ENCODE measurements around the gene PHACTR2.

PHACTR2 gene

DNA sequence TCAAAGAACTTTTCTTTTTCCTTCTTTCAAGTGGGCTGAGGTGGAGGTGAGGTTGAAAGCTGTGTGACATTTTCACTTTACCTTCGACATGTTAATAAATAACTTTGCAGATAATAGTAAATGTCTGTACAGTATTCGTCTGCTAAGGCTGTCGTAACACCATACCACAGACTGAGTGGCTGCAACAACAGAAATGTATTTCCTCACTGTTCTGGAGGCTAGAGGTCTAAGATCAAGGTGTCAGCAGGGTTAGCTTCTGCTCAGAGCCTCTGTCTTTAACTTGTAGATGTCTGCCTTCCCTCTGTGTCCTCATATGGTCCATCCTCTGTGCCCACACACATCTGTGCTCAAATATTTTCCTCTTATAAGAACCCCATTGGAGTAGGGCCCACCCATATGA lies 14.9 kb downstream of the PHACTR2 start:
- TF ChIP-seq, protein P1, sequence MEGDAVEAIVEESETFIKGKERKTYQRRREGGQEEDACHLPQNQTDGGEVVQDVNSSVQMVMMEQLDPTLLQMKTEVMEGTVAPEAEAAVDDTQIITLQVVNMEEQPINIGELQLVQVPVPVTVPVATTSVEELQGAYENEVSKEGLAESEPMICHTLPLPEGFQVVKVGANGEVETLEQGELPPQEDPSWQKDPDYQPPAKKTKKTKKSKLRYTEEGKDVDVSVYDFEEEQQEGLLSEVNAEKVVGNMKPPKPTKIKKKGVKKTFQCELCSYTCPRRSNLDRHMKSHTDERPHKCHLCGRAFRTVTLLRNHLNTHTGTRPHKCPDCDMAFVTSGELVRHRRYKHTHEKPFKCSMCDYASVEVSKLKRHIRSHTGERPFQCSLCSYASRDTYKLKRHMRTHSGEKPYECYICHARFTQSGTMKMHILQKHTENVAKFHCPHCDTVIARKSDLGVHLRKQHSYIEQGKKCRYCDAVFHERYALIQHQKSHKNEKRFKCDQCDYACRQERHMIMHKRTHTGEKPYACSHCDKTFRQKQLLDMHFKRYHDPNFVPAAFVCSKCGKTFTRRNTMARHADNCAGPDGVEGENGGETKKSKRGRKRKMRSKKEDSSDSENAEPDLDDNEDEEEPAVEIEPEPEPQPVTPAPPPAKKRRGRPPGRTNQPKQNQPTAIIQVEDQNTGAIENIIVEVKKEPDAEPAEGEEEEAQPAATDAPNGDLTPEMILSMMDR (IDR thresholded peaks at IDR 0.05; ENCODE audit: extremely low read depth, insufficient read depth, missing control alignments), result no peak
- no peak for DNase-seq (ENCODE audit: low spot score)
- in situ Hi-C loops (cut with MboI; ENCODE audit: low pct_unique_long_range_greater_than_20kb, low sequenced_read_pairs, unreplicated experiment), result no loop called here

DNA sequence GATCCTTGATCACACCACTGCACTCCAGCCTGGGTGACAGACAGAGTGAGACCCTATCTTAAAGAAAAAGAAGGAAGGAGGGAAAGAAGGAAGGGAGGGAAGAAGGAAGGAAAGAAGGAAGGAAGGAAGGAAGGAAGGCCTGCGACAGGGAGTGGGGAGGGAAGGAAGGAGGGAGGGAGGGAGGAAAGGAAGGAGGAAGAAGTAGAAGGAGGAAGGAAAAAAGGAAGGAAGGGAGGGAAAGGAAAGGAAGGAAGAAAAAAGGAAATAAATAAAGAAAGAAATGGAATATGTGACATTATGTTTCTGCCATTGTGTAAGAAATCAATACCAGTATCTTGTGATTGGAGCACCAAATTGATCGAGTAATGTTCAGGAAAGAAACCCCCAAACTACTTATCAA lies 16.2 kb downstream of the PHACTR2 start:
- TF ChIP-seq, protein P1 (IDR thresholded peaks at IDR 0.05; ENCODE audit: extremely low read depth, insufficient read depth, missing control alignments), result no peak
- in situ Hi-C loops (cut with MboI; ENCODE audit: low pct_unique_long_range_greater_than_20kb, low sequenced_read_pairs, unreplicated experiment), result no loop called here
- no peak for DNase-seq (ENCODE audit: low spot score)

DNA sequence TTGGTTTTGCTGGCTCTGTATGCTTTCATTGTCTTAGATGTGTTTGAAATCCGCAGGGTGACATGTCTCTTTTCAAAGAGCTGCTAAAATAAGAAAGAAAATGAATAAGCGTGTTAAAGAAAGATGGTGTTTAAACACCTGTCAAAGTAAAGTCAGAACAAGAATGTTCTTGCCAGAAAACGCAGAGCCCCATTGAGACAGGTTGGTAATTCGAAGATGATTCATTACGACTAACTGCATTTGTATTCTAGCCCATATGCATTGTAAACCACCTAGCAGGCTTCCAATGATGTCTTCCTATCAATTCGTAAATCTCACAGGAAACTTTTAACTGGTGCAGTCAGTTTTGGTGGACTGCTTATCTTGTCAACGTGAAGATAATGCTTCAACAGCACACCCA lies 16.8 kb downstream of the PHACTR2 start:
- no peak for DNase-seq (ENCODE audit: low spot score)
- TF ChIP-seq, protein P1 (IDR thresholded peaks at IDR 0.05; ENCODE audit: extremely low read depth, insufficient read depth, missing control alignments), result no peak
- in situ Hi-C loops (cut with MboI; ENCODE audit: low pct_unique_long_range_greater_than_20kb, low sequenced_read_pairs, unreplicated experiment), result no loop called here

DNA sequence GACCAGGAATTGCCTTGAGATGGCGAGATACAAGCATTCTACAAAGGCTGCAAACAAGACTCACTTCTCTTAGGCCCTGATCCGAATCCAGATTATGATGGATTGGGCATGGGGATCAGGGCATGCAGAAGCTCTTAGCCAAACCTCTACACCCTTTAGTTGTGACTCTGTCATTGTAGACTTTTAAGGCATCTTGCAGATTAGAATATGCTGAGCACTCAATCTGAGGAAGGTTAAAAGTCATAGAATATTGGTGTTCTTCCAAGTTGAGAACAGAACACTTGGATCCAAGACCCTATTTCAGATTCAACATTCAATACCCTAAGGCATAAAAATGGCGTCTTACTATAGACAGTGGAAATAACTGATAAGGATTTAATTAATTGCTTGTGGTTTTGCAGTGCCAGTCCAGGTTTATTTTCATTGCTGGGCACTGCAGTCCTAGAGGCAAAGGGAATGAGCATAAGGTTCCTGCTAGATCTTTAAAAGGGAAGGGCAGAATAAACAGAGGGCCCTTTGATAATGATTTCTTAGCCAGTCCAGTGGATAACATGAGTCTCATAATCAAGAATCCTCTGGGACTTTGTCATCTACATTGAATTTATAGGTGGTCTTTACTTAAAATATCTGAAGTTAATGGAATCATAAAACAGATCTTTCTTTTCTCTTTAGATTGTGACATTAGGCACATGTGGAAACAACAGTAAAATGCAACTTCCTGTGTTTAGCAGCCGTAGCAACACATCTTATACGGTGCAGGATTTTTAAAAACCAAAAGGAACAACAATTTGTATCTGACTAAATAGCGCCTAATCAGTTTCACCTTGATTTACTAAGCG lies 17.6 kb downstream of the PHACTR2 start:
- no peak for DNase-seq (ENCODE audit: low spot score)
- TF ChIP-seq, protein P1 (IDR thresholded peaks at IDR 0.05; ENCODE audit: extremely low read depth, insufficient read depth, missing control alignments), result no peak
- in situ Hi-C loops (cut with MboI; ENCODE audit: low pct_unique_long_range_greater_than_20kb, low sequenced_read_pairs, unreplicated experiment), result no loop called here

DNA sequence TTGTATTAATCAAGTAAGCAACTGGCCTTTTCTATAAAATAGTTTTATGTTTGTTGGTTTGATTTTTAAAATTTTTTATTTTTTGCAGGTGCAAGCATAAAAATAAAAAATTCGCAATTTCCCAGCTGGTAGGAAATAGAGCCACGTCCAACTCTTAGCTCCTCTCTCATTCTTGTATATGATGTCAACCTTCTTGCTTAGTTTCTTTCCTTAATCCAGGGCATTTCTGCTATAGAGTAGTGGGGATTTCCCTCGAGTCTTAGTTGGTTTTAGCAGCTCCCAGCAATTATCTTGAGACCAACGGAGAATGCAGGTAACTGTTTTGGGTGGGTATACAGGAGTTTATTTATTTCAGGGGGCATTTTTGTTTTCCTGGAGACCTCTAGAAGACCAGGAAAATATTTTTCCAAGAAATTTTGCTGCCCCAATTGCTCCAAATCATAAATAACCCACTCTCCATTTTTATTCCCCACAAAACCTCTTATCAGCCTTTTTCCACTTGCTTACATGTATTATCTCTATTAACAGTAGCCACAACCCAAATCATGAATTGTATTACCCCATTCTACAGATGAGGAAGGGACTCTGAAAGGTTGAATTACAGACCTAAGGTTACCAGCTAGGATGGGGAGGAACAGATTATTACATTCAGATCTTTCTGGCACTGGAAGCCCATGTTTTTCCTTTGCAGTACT lies 18.4 kb downstream of the PHACTR2 start:
- DNase-seq (ENCODE audit: low spot score), result no peak
- in situ Hi-C loops (cut with MboI; ENCODE audit: low pct_unique_long_range_greater_than_20kb, low sequenced_read_pairs, unreplicated experiment), result no loop called here
- TF ChIP-seq, protein P1 (IDR thresholded peaks at IDR 0.05; ENCODE audit: extremely low read depth, insufficient read depth, missing control alignments), result no peak

DNA sequence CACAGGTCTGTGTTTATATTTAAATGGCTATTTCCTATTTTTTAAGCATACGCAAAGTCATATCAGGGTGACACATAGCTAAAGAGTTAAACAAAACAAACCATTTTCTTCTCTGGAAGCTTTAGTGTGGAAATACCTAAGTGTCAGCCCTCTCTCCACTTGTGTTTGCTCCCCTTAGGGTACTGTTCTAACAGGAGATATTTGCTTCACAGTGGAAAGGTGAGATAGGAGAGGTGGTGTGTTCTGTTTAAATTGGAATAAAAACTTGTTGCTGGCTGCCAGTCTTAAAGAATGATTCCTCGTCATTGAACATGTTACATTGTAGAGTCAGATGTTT lies 18.9 kb downstream of the PHACTR2 start:
- no peak for DNase-seq (ENCODE audit: low spot score)
- in situ Hi-C loops (cut with MboI; ENCODE audit: low pct_unique_long_range_greater_than_20kb, low sequenced_read_pairs, unreplicated experiment), result no loop called here
- TF ChIP-seq, protein P1 (IDR thresholded peaks at IDR 0.05; ENCODE audit: extremely low read depth, insufficient read depth, missing control alignments), result no peak

Data from GM13977 (cell line).